Kidney (tissue), 14 donors: Measurements from ENCODE around the gene SLC25A13. TPM values are rescaled to one million over a fixed set of nuclear protein-coding genes. Genes with fewer than 3 reads are reported as not detected.

ENCODE experiments used
- DNase-seq, 5 donors: peaks; one replicate each; pipeline ENCODE4 v3.0.0-alpha.2; 2013 to 2020
- FAIRE-seq: peaks from 2 replicates; lab custom pipeline; 2012; peaks lifted over from hg19 to GRCh38; lab: Jason Lieb, UNC
- H3K27ac ChIP-seq, 2 donors: one replicate each; pipeline ENCODE4 v1.7.0; 2013; ENCODE audit warnings: low read depth in 2 of 2, low read length in 2 of 2, inconsistent platforms in 1 of 2
- H3K27me3 ChIP-seq: one replicate; pipeline ENCODE4 v1.7.1; 2013; ENCODE audit warnings: low read length, inconsistent platforms; ENCODE audit not compliant: control insufficient read depth, insufficient read depth
- H3K36me3 ChIP-seq, 3 donors: one replicate each; pipeline versions ENCODE4 v1.7.0 to v1.7.1; 2013; ENCODE audit warnings: low read length in 3 of 3, control low read depth in 1 of 3, inconsistent platforms in 1 of 3; ENCODE audit not compliant: insufficient read depth in 3 of 3, control insufficient read depth in 2 of 3
- H3K4me1 ChIP-seq, 3 donors: one replicate each; pipeline versions ENCODE4 v1.7.0 to v1.7.1; 2013; ENCODE audit warnings: low read length in 3 of 3, inconsistent platforms in 1 of 3, low read depth in 1 of 3; ENCODE audit not compliant: control insufficient read depth in 2 of 3, insufficient read depth in 2 of 3
- H3K4me3 ChIP-seq, 3 donors: one replicate each; pipeline versions ENCODE4 v1.7.0 to v1.8.1; 2013; ENCODE audit warnings: low read length in 3 of 3, control low read depth in 1 of 3, inconsistent platforms in 1 of 3
- H3K9ac ChIP-seq, 3 donors: one replicate each; pipeline versions ENCODE4 v1.7.0 to v1.7.1; 2013; ENCODE audit warnings: low read length in 3 of 3, control low read depth in 1 of 3, inconsistent platforms in 1 of 3
- H3K9me3 ChIP-seq, 3 donors: one replicate each; pipeline versions ENCODE4 v1.7.0 to v1.7.1; 2013; ENCODE audit warnings: low read length in 3 of 3, control low read depth in 1 of 3, inconsistent platforms in 1 of 3; ENCODE audit not compliant: control insufficient read depth in 2 of 3, insufficient read depth in 1 of 3
- CTCF ChIP-seq: IDR thresholded peaks from 3 replicates; pipeline ENCODE4 v1.5.1; 2012; ENCODE audit warnings: mild to moderate bottlenecking, moderate library complexity, borderline replicate concordance; ENCODE audit not compliant: insufficient read depth; ENCODE audit errors: extremely low read depth
- intact Hi-C: fragments of 100-400 bp; cut with DNase I; formaldehyde crosslinking; loops from one replicate; pipeline ENCODE4 v1.11.1; 2022
- polyA plus RNA-seq: library from polyadenylated mRNA; stranded (reverse); fragments of 350-450 nt; fragmentation: Illumina TruSeq; extraction: RNeasy Lipid Tissue Mini Kit (QIAGEN cat#74804); gene quantifications from one replicate; pipeline ENCODE4 v1.2.3, GENCODE V29; 2014; ENCODE audit warnings: low read depth, low replicate concordance; ENCODE audit not compliant: insufficient read depth
- total RNA-seq: library from RNA; stranded (reverse); fragmentation: NEBNext Ultra II Directional; extraction: Animal tissue kit (Norgen Biotek cat#: 25700); gene quantifications from one replicate; pipeline ENCODE4 v1.2.1, GENCODE V29; 2021
- donor health status: control.
- donor health status: control.
- donor health status: control.
- donor health status: control.
- donor health status: control.
- donor health status: DM: yes; HTN: yes; CAD: no.
- donor health status: Normal renal cell carcinoma (clear cell type).

Gene SLC25A13
- total and polyA plus RNA-seq, 2 donors from 2014 or later: 23.9 to 32.1 TPM

- intact Hi-C loops: no loop called here
- Histone ChIP-seq H3K36me3 (peaks cover 0 to 17% (median 13%) of the 10 kb centered on the region in 3 donors), H3K9me3 (no peaks in the 10 kb centered on the region), H3K4me1 (peaks cover 0 to 3% (median 0%) of the 10 kb centered on the region in 3 donors), H3K27ac (no peak overlapping the region), H3K9ac (no peak overlapping the region), H3K4me3 (no peak overlapping the region), H3K27me3 (no peaks in the 10 kb centered on the region)
- TF ChIP-seq CTCF: no peak
- FAIRE-seq (no peak), DNase-seq (no peak)
Measured at GRCh38 chr7:96179341-96179740, 142.6 kb downstream of the SLC25A13 start.

GRCh38 chr7:96178581-96178980 is 143.3 kb downstream of the SLC25A13 start:
- no peak overlapping the region for H3K4me3 ChIP-seq
- peaks cover 0 to 3% (median 0%) of the 10 kb centered on the region in 3 donors for H3K4me1 ChIP-seq
- no peak overlapping the region for H3K27ac ChIP-seq
- H3K27me3 ChIP-seq: no peaks in the 10 kb centered on the region
- FAIRE-seq: no peak
- H3K36me3 ChIP-seq: peaks cover 0 to 15% (median 12%) of the 10 kb centered on the region in 3 donors
- no peaks in the 10 kb centered on the region for H3K9me3 ChIP-seq
- no peak for TF ChIP-seq CTCF
- DNase-seq: no peak
- intact Hi-C loops: no loop called here
- no peak overlapping the region for H3K9ac ChIP-seq

- DNase-seq (no peak), FAIRE-seq (no peak)
- TF ChIP-seq CTCF: no peak
- Histone ChIP-seq H3K4me1 (peaks cover 0 to 3% (median 0%) of the 10 kb centered on the region in 3 donors), H3K9me3 (no peaks in the 10 kb centered on the region), H3K9ac (no peak overlapping the region), H3K27me3 (no peaks in the 10 kb centered on the region), H3K27ac (no peak overlapping the region), H3K4me3 (no peak overlapping the region), H3K36me3 (peaks cover 0 to 5% (median under 1%) of the 10 kb centered on the region in 3 donors)
- intact Hi-C loops: no loop called here
Measured at GRCh38 chr7:96177353-96177752, 144.5 kb downstream of the SLC25A13 start.

DNA sequence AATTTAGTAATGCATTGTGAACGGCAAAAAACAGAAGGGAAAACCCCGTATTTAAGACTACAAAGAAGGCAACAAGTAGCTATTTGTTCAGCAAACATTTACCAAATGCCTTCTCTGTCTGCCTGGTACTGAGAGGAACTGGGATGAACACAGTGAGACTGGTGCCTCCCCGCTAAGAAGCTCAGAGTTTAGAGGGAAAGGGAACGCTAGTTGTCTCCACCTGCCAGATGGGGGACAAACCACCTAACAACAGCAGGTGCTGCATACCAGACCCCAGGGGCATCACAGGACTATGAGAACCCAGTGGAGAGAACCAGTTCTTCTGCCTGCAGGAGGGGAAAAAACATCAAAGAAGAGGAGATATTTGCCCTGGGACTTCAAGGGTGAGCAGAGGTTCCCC is 147.1 kb downstream of the SLC25A13 start:
- Histone ChIP-seq H3K36me3 (peaks cover 0 to 5% (median 4%) of the 10 kb centered on the region in 3 donors), H3K9me3 (no peaks in the 10 kb centered on the region), H3K4me3 (no peak overlapping the region), H3K27me3 (no peaks in the 10 kb centered on the region), H3K4me1 (peaks cover 0 to 3% (median 0%) of the 10 kb centered on the region in 3 donors), H3K9ac (no peak overlapping the region), H3K27ac (no peak overlapping the region)
- FAIRE-seq (no peak), DNase-seq (no peak)
- no peak for TF ChIP-seq CTCF
- intact Hi-C loops: no loop called here
